CD14-positive monocyte (primary cell): ENCODE results near the gene GSE1. TPM values are rescaled to one million over a fixed set of nuclear protein-coding genes. Genes with fewer than 3 reads are reported as not detected.

Source experiments
- DNase-seq, 3 donors: peaks; one replicate each; pipeline ENCODE4 v3.0.0-alpha.2; 2011 to 2022
- H2AFZ ChIP-seq: 2 replicates; pipeline ENCODE4 v1.6.0; 2012; ENCODE audit warnings: mild to moderate bottlenecking, low read depth, low read length, inconsistent platforms; ENCODE audit not compliant: insufficient read depth, poor library complexity, severe bottlenecking
- H3K27ac ChIP-seq, 2 donors: 1 replicate in 1 of 2; 2 replicates in 1 of 2; pipeline ENCODE4 v1.5.1; 2012 to 2013; ENCODE audit warnings: low read length in 2 of 2, control low read depth in 1 of 2, inconsistent platforms in 1 of 2, low read depth in 1 of 2, mild to moderate bottlenecking in 1 of 2
- H3K27me3 ChIP-seq, 2 donors: one replicate each; pipeline versions ENCODE4 v1.6.0 to v1.6.1; 2011 to 2013; ENCODE audit warnings: low read length in 2 of 2; ENCODE audit not compliant: control insufficient read depth in 2 of 2, insufficient read depth in 2 of 2
- H3K36me3 ChIP-seq, 2 donors: replicated peaks in 1 of 2; 1 replicate in 1 of 2; 2 replicates in 1 of 2; pipeline versions ENCODE4 v1.5.1 to v1.6.1; 2012 to 2013; ENCODE audit warnings: low read length in 2 of 2, control low read depth in 1 of 2, inconsistent platforms in 1 of 2, mild to moderate bottlenecking in 1 of 2; ENCODE audit not compliant: insufficient read depth in 2 of 2, control insufficient read depth in 1 of 2
- H3K4me1 ChIP-seq, 2 donors: 1 replicate in 1 of 2; 2 replicates in 1 of 2; pipeline versions ENCODE4 v1.5.1 to v1.6.1; 2012 to 2013; ENCODE audit warnings: low read length in 2 of 2, control low read depth in 1 of 2, inconsistent platforms in 1 of 2, mild to moderate bottlenecking in 1 of 2, moderate library complexity in 1 of 2; ENCODE audit not compliant: insufficient read depth in 2 of 2, control insufficient read depth in 1 of 2
- H3K4me2 ChIP-seq: replicated peaks from 2 replicates; pipeline ENCODE3; 2012; ENCODE audit warnings: low read length, moderate library complexity, mild to moderate bottlenecking; ENCODE audit not compliant: poor library complexity, severe bottlenecking; ENCODE audit errors: extremely low read depth
- H3K4me3 ChIP-seq, 3 experiments: fragments of 200-600 bp in 1 of 3; sonication (generic) in 1 of 3; replicated peaks in 1 of 3; 1 replicate in 2 of 3; 2 replicates in 1 of 3; pipeline ENCODE4 v1.5.1; 2011 to 2013; ENCODE audit warnings: low read length in 3 of 3, mild to moderate bottlenecking in 3 of 3, control low read depth in 2 of 3, low read depth in 2 of 3, inconsistent platforms in 1 of 3, moderate library complexity in 1 of 3
- H3K79me2 ChIP-seq: 2 replicates; pipeline ENCODE4 v1.6.0; 2012; ENCODE audit warnings: mild to moderate bottlenecking, control low read depth, inconsistent platforms, low read length, moderate library complexity; ENCODE audit not compliant: insufficient read depth
- H3K9ac ChIP-seq: 2 replicates; pipeline ENCODE4 v1.6.0; 2017; ENCODE audit warnings: low read length, mild to moderate bottlenecking; ENCODE audit not compliant: insufficient read depth, poor library complexity, severe bottlenecking
- H3K9me3 ChIP-seq, 2 donors: replicated peaks in 1 of 2; 1 replicate in 1 of 2; 2 replicates in 1 of 2; pipeline versions ENCODE4 v1.5.1 to v1.6.1; 2012 to 2013; ENCODE audit warnings: low read length in 2 of 2, control low read depth in 1 of 2; ENCODE audit not compliant: control insufficient read depth in 1 of 2, insufficient read depth in 1 of 2
- H4K20me1 ChIP-seq: 2 replicates; pipeline ENCODE4 v1.6.0; 2012; ENCODE audit warnings: mild to moderate bottlenecking, low read length, control low read depth, moderate library complexity; ENCODE audit not compliant: insufficient read depth
- H3K27ac Mint-ChIP-seq, 7 donors: one replicate each; pipeline ENCODE4 v1.8.0; 2020; ENCODE audit warnings: mild to moderate bottlenecking in 7 of 7, mixed read lengths in 7 of 7, moderate library complexity in 6 of 7, inconsistent platforms in 2 of 7
- H3K27me3 Mint-ChIP-seq, 3 donors: one replicate each; pipeline ENCODE4 v1.8.0; 2021 to 2022; ENCODE audit warnings: low read depth in 3 of 3, mild to moderate bottlenecking in 3 of 3, mixed read lengths in 3 of 3, moderate library complexity in 3 of 3, inconsistent platforms in 1 of 3
- H3K36me3 Mint-ChIP-seq, 2 donors: one replicate each; pipeline ENCODE4 v1.8.0; 2020; ENCODE audit warnings: mixed read lengths in 2 of 2, inconsistent platforms in 1 of 2, mild to moderate bottlenecking in 1 of 2
- H3K4me1 Mint-ChIP-seq: one replicate; pipeline ENCODE4 v1.8.0; 2020; ENCODE audit warnings: mild to moderate bottlenecking, mixed read lengths
- H3K4me3 Mint-ChIP-seq, 2 donors: one replicate each; pipeline ENCODE4 v1.8.0; 2020; ENCODE audit warnings: mild to moderate bottlenecking in 2 of 2, mixed read lengths in 2 of 2, moderate library complexity in 1 of 2
- H3K9me3 Mint-ChIP-seq, 7 donors: one replicate each; pipeline ENCODE4 v1.8.0; 2020 to 2022; ENCODE audit warnings: mixed read lengths in 7 of 7, mild to moderate bottlenecking in 6 of 7, moderate library complexity in 6 of 7, inconsistent platforms in 2 of 7
- WGBS: methylation state at CpG from one replicate; pipeline ENCODE4 v1.1.5; 2013; ENCODE audit warnings: missing lambda C conversion rate; ENCODE audit not compliant: insufficient coverage; 5-methylcytosine and 5-hydroxymethylcytosine counted together
- intact Hi-C, 2 donors: fragments of 100-400 bp; cut with micrococcal nuclease; formaldehyde crosslinking; loops; one replicate each; pipeline versions ENCODE4 v1.15.0 to v1.15.1; 2023
- polyA plus RNA-seq, 3 donors: library from polyadenylated mRNA; depleted of rRNA in 1 of 3; unstranded in 2 of 3; stranded (reverse) in 1 of 3; fragments of 300-500 nt in 2 of 3; fragments of >200 nt in 1 of 3; fragmentation: Illumina TruSeq in 2 of 3; gene quantifications; 1 replicate in 2 of 3; 2 replicates in 1 of 3; pipeline ENCODE4 v1.2.3, GENCODE V29; 2012 to 2021
- TF ChIP-seq, protein P1 (sequence below): fragments of 200-600 bp; IDR thresholded peaks from one replicate; pipeline ENCODE4 v1.8.0; 2022; ENCODE audit warnings: antibody characterized with exemption, mild to moderate bottlenecking

The GSE1 gene
- polyA plus RNA-seq, 3 donors, result 0.67 to 38.9 (median 0.86) TPM

DNA sequence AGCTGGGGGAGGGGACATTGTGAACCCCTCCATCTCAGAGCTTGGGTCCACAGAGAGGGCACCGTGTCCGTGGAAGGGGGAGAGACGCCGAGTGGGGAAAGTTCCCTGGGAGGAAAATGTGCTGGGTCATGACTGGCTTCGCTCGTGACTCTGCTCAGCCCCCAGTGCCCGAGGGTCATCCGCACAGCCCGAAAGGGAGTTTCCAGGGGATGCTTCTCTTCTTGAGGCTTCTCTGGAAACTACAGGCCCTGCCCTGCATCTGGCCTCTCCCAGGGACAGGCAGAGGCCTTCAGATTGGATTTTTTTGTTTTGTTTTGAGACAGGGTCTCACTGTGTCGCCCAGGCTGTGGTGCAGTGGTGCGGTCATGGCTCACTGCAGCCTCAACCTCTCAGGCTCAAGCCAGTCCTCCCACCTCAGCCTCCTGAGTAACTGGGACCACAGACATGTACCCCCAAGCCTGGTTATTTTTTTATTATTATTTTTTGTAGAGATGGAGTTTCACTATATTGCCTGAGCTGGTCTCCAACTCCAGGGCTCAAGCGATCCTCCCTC is 9.8 kb upstream of the GSE1 start:
- DNase-seq, result peak in 1 of 3 donors; percentile 76
- no peaks in the 10 kb centered on the region for H3K27me3 ChIP-seq
- H3K36me3 Mint-ChIP-seq, result peaks cover 18 to 34% of the 10 kb centered on the region in 2 donors
- no peak overlapping the region for H3K4me3 ChIP-seq
- H3K36me3 ChIP-seq, result peaks cover 8 to 25% of the 10 kb centered on the region in 2 donors
- no peak overlapping the region for H3K9ac ChIP-seq
- 24% methylated on average over 8 of the region's 12 CpGs for WGBS
- peaks cover 31% of the 10 kb centered on the region for H3K4me1 Mint-ChIP-seq
- TF ChIP-seq, protein P1, sequence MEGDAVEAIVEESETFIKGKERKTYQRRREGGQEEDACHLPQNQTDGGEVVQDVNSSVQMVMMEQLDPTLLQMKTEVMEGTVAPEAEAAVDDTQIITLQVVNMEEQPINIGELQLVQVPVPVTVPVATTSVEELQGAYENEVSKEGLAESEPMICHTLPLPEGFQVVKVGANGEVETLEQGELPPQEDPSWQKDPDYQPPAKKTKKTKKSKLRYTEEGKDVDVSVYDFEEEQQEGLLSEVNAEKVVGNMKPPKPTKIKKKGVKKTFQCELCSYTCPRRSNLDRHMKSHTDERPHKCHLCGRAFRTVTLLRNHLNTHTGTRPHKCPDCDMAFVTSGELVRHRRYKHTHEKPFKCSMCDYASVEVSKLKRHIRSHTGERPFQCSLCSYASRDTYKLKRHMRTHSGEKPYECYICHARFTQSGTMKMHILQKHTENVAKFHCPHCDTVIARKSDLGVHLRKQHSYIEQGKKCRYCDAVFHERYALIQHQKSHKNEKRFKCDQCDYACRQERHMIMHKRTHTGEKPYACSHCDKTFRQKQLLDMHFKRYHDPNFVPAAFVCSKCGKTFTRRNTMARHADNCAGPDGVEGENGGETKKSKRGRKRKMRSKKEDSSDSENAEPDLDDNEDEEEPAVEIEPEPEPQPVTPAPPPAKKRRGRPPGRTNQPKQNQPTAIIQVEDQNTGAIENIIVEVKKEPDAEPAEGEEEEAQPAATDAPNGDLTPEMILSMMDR, result no peak
- H3K4me3 Mint-ChIP-seq, result no peak overlapping the region
- H3K9me3 ChIP-seq, result no peaks in the 10 kb centered on the region
- intact Hi-C loops, result no loop called here
- H2AFZ ChIP-seq, result no peak overlapping the region
- peak overlapping the region in 5 of 7 donors; percentile 9 to 72 (median 25) for H3K27ac Mint-ChIP-seq
- H3K27ac ChIP-seq, result no peak overlapping the region
- H3K4me1 ChIP-seq, result peaks cover 14 to 25% of the 10 kb centered on the region in 2 donors
- no peak overlapping the region for H3K4me2 ChIP-seq
- peaks cover 78% of the 10 kb centered on the region for H3K79me2 ChIP-seq
- no peaks in the 10 kb centered on the region for H3K9me3 Mint-ChIP-seq
- peaks cover 96% of the 10 kb centered on the region for H4K20me1 ChIP-seq
- peaks cover 2 to 10% (median 5%) of the 10 kb centered on the region in 3 donors for H3K27me3 Mint-ChIP-seq

DNA sequence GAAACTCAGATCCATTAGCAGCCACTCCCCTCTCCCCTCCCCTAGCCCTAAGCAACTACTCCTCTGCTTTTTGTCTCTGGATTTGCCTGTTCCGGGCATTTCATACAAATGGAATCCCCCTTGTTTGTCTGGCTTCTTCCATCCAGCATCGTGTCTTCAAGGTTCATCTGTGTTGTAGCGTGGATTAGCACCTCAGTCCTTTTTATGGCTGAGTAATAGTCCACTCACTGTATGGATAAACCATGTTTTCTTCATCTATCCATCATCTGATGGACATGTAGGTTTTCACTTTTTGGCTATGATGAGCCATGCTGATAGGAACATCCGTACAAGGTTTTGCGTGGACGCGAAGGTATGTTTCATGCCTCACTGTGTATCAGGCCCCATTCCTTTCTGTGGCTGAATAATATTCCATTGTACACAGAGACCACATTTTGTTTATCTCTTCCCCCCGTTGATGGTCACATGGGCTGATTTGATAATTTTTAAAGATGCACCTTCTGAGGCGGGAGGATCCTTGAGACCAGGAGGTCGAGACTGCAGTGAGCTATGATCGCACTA is 8.9 kb upstream of the GSE1 start:
- no peaks in the 10 kb centered on the region for H3K9me3 ChIP-seq
- Mint-ChIP-seq H3K27ac (peak overlapping the region in 1 of 7 donors; percentile 31), H3K4me3 (no peak overlapping the region), H3K9me3 (no peaks in the 10 kb centered on the region), H3K4me1 (peaks cover 31% of the 10 kb centered on the region), H3K27me3 (peaks cover 4 to 10% (median 5%) of the 10 kb centered on the region in 3 donors), H3K36me3 (peaks cover 20 to 35% of the 10 kb centered on the region in 2 donors)
- H3K36me3 ChIP-seq, result peaks cover 3 to 16% of the 10 kb centered on the region in 2 donors
- H3K4me3 ChIP-seq, result no peak overlapping the region
- intact Hi-C loops, result no loop called here
- no peaks in the 10 kb centered on the region for H3K27me3 ChIP-seq
- WGBS, result 100% methylated on average over 3 of the region's 11 CpGs
- TF ChIP-seq, protein P1, result no peak
- peaks cover 14 to 25% of the 10 kb centered on the region in 2 donors for H3K4me1 ChIP-seq
- no peak overlapping the region for H2AFZ ChIP-seq
- no peak overlapping the region for H3K9ac ChIP-seq
- H3K79me2 ChIP-seq, result peaks cover 70% of the 10 kb centered on the region
- H3K4me2 ChIP-seq, result no peak overlapping the region
- no peak overlapping the region for H3K27ac ChIP-seq
- H4K20me1 ChIP-seq, result peaks cover 96% of the 10 kb centered on the region
- no peak for DNase-seq
